ENCODE measurements around the gene VTA1.
"Not testable (repeated sequence)": the region's sequence is repeated elsewhere in the genome, so short reads cannot be mapped to it uniquely, and the experiment has no call there.

DNA sequence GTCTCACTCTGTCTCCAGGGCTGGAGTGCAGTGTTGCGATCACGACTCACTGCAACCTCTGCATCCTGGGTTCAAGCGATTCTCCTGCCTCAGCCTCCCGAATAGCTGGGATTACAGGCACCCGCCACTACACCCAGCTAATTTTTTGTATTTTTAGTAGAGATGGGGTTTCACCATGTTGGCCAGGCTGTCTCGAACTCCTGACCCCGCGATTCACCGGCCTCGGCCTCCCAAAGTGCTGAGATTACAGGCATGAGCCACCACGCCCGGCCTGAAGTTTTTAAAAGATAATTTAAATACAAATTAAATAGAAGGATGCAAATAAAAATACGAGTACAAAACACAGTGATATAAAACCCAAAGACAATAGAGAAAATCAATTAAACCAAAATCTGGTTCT lies 5.5 kb upstream of the VTA1 start:
- TF ChIP-seq, protein P1, sequence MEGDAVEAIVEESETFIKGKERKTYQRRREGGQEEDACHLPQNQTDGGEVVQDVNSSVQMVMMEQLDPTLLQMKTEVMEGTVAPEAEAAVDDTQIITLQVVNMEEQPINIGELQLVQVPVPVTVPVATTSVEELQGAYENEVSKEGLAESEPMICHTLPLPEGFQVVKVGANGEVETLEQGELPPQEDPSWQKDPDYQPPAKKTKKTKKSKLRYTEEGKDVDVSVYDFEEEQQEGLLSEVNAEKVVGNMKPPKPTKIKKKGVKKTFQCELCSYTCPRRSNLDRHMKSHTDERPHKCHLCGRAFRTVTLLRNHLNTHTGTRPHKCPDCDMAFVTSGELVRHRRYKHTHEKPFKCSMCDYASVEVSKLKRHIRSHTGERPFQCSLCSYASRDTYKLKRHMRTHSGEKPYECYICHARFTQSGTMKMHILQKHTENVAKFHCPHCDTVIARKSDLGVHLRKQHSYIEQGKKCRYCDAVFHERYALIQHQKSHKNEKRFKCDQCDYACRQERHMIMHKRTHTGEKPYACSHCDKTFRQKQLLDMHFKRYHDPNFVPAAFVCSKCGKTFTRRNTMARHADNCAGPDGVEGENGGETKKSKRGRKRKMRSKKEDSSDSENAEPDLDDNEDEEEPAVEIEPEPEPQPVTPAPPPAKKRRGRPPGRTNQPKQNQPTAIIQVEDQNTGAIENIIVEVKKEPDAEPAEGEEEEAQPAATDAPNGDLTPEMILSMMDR (conservative IDR thresholded peaks at IDR 0.05) = not testable (repeated sequence)
- not testable (repeated sequence) for TF ChIP-seq ZFX (IDR thresholded peaks at IDR 0.05)
